Adipose tissue (tissue), 3 donors: ENCODE measurements around the gene UQCC2. TPM values are rescaled to one million over a fixed set of nuclear protein-coding genes. Genes with fewer than 3 reads are reported as not detected.

Source experiments
- H3K27ac ChIP-seq: one replicate; pipeline ENCODE4 v1.5.1; 2013; ENCODE audit warnings: low read depth, low read length
- WGBS, 3 donors: extraction: QIAGEN DNeasy Blood & Tissue Kit; methylation state at CpG; one replicate each; pipeline ENCODE4 v1.1.7; 2013; 5-methylcytosine and 5-hydroxymethylcytosine counted together
- polyA plus RNA-seq, 3 donors: library from polyadenylated mRNA; stranded (reverse); fragments of 200-250 nt; gene quantifications; one replicate each; pipeline ENCODE4 v1.2.3, GENCODE V29; 2013
- donor health status: healthy with polysubstance abuse.
- donor health status: Bipolar disorder and iron deficiency.
- donor health status: healthy.

UQCC2 gene
- polyA plus RNA-seq, 3 donors = 31.1 to 78.1 (median 52.3) TPM

DNA sequence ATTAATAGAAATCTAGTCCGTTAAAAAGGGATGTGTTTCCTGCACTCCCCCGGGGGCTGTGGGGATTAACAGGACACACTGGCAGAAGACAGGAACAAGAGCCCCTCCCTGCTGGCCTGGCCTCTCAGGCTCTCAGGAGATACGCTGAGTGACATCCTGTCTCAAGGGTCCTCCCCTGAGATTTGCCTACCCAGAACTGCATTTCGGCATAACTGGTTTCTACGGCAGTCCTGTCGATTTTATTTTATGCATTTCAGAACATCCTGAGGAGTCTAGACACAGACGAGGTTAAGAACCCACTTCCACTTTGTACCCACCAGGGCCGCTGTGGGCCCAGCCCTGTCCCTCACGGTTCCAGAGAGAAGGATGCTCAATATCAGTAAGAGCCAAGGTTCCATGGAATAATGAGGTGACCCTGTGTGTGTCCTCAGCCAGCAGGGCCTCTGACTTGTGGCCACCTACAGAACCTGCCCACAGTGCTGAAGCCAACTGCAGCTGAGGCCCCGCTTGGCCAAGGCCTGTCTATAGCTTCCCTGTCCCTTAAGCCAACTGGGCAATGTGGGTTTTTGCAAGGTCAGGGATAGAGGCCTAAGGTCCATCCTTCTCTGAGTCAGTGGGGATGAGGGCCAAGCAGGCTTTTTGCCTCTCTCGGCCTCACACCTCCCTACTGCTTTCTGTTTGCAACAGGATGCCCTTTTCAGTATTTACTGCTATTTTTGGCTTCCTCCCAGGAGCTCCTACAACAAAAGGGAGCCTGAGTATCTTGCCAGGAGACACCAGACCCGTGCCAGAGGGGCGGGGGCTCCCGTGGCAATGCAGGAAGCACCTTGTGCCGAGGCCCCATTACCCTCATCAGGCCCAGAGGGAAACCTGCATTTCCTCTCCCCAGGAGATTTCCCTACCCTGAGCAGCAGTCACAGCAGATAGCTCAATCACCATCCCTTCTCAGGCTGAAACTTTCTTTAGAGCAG is 14.7 kb downstream of the UQCC2 start:
- WGBS, 3 donors = 32 to 60% (median 36%) methylated on average over 15 of the region's 15 CpGs

DNA sequence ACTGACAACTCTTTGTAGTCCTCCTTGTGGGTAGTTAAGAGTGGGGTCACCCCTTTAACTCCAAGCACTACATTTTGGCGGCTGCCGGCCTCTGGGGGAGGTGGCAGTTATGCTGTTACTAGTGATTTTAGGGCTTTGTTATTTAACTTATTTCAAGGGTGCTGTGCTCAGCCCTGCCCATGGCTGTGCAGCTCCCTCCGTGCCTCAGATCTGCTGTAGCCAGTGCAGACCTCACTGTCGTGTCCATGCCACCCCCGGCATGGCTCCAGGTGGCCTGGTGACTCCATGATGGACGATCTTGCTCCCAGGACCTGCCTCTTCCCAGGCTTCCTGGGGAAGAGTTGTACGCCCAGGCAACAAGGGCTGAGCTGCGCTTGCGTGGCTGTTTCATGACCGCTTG is 15.4 kb downstream of the UQCC2 start:
- no peak overlapping the region for H3K27ac ChIP-seq
- WGBS, 3 donors = 77 to 89% (median 78%) methylated on average over 10 of the region's 10 CpGs

More for the DNA sequence above, 14.7 kb downstream of the UQCC2 start:
- no peak overlapping the region for H3K27ac ChIP-seq

DNA sequence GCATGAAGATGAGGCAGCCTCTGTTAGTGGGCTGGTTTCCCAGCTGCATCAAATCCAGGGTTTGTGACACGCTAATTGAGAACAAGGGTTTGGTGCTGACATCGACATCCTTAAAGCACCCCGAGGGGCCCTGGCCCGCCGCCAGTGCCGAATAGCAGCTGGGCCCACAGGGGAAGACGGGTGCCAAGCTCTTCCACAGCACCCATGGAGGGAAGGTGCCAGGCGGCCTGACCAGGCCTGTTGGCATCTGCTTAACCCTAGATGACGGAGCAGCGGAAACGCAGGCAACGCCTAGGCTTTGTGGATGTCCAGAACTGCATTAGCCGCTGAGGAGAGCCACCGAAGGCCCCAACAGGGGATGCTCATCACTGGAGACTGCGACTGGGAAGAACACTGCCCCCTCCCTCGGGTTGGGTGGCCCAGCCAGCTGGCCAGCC is 16.0 kb downstream of the UQCC2 start:
- no peak overlapping the region for H3K27ac ChIP-seq
- WGBS, 3 donors = 76 to 85% (median 77%) methylated on average over 14 to 16 of the region's 16 CpGs

DNA sequence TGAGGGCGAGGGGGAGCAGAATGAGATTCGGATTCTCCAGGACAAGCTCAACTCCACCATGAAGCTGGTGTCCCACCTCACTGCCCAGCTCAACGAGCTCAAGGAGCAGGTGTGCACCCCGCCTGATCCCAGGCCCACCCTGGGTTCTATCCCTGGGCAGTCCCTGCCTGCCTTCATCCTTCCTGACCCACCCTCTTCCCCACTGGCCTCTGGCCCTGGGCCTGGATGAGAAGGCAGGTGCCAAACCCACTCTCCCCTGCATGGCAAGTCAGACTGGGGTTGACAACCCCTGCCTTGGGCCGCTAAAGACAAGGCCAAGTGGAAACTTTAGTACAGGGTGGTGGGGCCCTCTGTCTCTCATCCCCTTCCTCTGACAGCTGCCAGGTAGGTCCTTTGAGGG is 16.5 kb downstream of the UQCC2 start:
- WGBS, 3 donors = 74 to 88% (median 83%) methylated on average over 5 of the region's 5 CpGs

DNA sequence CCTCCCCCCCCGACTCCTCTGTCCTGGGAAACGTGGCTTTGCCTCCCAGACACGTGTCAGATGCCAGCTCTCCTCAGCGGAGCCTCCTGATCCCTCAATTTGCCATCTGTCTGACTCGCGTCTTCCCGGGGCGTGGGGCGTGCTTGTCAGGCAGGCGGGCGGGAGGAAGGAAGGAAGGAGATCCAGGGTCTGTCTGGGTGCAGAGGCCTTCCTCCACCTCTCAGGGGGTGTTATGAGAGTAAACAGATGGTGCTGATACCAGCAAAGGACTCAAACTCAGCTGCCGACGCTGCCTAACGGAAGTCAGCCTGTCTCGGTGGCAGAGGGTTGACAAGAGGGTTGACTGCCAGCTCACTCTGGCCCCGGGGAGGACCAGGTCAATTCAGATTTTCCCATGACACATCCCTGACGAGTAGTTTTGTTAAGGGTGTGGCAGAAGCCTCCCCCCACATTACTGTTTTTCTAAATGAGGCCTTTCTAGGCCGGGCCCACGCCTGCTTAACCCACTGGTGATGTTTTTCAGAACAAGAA is 17.0 kb downstream of the UQCC2 start:
- WGBS, 3 donors = 46 to 60% (median 50%) methylated on average over 17 to 19 of the region's 19 CpGs
- H3K27ac ChIP-seq = no peak overlapping the region

More for the DNA sequence above, 16.5 kb downstream of the UQCC2 start:
- no peak overlapping the region for H3K27ac ChIP-seq

DNA sequence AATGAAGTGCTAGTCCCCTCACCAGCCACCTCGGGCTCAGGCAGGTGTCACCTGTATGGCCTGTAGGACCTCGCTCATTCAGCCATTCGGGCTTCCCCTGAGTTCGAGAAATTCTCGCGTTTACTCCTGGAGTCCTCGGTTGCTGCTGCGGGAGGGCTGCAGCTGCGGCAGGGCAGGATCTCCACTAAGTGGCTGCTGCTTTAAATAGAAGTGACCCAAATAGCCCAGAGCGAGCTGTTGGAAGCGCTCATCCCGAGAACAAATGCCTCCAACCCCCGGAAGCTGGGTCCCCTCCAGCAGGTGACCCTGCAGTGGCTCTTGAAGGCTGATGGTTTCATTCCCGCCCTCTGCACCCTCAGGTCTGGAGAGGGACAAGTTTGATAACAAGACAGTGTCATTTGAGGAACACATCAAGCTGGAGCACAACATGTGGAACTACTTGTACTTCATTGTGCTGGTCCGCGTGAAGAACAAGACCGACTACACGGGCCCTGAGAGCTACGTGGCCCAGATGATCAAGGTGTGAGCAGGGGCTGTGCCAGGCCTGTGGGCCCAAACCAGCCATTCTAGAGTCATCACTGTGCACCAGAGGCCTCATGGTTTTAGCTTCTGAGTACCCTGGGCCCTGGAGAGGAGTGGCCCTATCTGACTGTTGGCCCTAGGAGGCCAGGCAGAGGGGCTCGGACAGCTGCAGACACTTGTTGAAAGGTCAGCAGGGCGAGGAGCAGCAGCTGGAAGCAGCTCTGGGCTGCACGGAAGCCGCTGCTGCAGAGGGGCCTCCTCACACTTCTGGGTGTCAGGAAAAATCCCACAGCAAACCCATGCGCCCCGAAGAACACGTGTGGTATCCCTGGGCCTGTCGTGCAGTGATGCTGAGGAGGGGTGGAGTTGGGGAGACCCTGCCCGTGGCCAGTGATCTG is 18.1 kb downstream of the UQCC2 start:
- no peak overlapping the region for H3K27ac ChIP-seq
- 72 to 79% (median 77%) methylated on average over 28 of the region's 28 CpGs for WGBS, 3 donors

DNA sequence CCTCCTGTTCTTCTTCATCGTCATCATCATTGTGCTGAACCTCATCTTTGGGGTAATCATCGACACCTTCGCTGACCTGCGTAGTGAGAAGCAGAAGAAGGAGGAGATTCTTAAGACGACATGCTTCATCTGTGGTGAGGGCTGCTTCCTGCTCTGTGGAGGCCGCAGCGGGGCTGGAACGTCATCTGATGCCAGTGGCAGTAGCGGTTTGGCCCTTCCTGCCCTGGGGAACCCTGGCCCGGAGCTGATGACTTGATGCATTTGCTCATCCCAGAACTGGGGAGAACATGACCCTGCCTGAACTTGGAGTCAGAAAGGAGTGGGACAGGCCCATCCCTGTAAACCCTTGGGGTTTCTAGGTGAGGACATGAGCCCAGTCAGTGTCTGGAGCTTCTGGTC is 18.7 kb downstream of the UQCC2 start:
- no peak overlapping the region for H3K27ac ChIP-seq

DNA sequence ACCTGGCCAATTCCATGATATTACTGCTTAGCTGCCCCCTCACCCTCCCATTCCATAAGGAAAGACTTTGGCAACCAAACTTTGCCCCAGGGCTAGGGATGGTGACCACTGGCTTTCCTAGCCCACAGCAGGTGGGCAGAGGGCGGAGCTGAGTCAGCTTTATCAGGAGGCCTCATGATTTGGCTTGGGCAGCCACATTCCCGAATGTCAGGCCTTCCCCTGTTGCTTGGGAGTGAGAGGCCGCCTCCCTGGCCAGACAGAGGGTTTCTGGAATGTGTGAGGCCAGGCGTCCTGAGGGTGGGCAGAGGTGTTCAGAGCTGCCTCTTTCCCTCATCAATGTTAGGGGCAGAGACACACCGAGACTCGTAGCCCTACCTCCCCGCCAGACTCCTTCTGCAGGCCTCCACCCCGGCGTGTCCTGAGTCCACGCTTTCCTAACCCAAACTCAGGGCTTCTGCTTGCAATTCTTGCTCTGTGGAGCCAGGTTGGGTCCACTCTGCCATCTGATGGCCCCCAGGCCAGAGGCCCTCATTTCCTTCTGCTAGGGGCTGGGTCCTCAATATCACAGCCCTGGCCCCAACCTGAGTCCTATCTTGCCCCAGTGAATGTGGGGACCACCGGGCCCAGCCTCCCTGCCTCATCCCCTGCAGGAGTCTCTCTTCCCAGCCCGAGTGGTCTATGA is 19.3 kb downstream of the UQCC2 start:
- H3K27ac ChIP-seq = no peak overlapping the region
- WGBS, 3 donors = 69 to 80% (median 79%) methylated on average over 12 of the region's 12 CpGs

More for the DNA sequence above, 18.7 kb downstream of the UQCC2 start:
- WGBS, 3 donors = 51 to 79% (median 56%) methylated on average over 10 of the region's 10 CpGs

DNA sequence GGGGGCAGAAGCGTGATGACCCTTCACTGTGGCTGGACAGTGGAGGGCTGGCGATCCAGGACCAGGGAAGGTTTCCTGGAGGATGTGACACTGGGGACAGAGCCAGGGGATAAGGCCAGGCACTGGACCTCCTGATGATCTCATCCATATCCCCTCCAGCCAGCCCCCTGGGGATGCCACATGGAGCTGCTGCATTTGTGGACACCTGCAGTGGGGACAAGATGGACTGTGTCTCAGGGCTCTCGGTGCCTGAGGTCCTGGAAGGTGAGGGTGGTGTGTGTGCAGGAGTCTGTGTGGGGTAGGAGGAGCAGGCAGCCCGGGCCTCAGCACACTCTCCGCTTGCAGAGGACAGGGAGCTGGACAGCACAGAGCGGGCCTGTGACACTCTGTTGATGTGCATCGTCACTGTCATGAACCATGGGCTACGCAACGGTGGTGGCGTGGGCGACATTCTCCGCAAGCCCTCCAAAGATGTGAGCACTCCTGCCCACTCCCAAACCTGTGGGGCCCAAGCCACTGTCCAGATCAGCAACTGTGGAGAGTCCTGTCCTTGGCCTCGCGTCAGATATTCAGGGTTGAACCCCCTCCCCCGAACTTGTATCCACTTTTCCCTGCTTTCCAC is 19.9 kb downstream of the UQCC2 start:
- 88 to 93% (median 92%) methylated on average over 14 to 15 of the region's 15 CpGs for WGBS, 3 donors
- no peak overlapping the region for H3K27ac ChIP-seq

DNA sequence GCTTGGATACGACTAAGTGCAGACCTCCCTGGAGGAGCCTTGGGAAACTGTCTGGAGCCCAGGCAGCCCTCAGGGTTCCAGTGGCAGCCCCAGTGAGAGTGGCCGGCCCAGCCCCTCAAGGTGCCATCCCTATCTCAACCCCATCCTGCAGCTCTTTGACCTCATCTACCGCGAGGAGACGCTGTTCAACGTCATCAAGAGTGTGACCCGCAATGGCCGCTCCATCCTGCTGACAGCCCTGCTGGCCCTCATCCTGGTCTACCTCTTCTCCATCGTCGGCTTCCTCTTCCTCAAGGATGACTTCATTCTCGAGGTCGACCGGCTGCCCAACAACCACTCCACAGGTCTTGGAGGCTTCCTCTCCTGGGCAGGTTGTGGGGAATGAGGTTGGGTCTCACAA is 20.7 kb downstream of the UQCC2 start:
- 78 to 88% (median 79%) methylated on average over 13 of the region's 13 CpGs for WGBS, 3 donors
- H3K27ac ChIP-seq = no peak overlapping the region

DNA sequence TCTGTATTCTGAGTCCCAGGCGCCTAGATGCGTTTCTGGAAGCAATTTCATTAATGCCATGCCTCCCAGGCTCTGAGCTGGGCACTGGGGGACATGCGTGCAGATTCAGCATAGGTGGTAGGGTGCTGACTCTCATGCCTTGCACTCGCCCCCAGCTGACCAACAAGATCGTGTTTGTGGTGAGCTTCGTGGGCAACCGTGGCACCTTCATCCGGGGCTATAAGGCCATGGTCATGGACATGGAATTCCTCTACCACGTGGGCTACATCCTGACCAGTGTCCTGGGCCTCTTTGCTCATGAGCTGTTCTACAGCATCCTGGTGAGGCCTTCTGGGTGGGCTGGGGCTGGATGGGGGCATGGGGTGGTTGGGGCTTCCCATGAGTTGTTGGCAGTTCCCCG is 21.6 kb downstream of the UQCC2 start:
- 89 to 94% (median 91%) methylated on average over 10 of the region's 10 CpGs for WGBS, 3 donors

DNA sequence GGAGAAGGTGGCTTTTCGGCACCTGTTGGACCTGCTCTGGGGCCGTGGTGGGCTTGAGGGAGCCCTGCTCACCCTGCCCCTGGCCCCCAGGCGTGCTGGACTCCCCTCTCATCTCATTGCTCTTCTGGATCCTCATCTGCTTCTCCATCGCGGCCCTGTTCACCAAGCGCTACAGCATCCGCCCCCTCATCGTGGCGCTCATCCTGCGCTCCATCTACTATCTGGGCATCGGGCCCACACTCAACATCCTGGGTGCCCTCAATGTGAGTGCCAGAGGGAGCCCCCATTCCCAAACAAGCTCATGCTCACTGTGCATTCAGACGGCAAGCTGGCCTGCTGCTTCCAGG is 22.4 kb downstream of the UQCC2 start:
- WGBS, 3 donors = 78 to 93% (median 86%) methylated on average over 12 of the region's 12 CpGs
- no peak overlapping the region for H3K27ac ChIP-seq

More for the DNA sequence above, 21.6 kb downstream of the UQCC2 start:
- H3K27ac ChIP-seq = no peak overlapping the region

DNA sequence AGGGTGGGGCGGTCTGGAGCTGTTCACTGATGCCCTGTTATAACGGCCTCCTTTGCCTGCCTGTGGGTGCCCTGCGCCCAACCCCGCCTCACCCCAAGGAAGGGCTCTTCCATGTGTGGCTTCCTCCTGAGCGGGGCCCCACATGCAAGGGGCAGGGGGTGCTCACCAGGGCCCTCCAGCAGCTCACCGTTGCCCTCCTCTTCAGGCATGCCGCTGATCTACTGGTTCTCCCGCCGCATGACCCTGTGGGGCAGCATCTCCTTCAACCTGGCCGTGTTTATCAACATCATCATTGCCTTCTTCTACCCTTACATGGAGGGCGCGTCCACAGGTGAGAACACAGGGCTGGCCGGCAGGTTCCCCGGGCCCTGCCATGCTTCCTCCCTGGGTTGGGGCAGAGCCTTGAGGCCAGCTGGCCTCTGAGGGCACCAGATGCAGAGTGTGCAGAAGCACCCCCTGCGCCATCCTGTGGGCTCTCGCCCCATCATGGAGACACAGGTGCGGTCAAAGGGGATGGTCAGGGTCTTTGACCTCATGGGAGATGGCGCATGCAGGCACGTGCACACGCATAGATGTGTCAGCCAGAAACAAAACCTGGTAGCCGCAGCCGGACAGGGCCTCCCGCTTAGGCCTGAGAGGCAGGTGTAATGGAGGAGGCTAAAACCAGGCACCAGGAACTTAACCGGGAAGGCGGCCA is 22.9 kb downstream of the UQCC2 start:
- WGBS, 3 donors = 90 to 92% (median 92%) methylated on average over 23 to 25 of the region's 25 CpGs
- no peak overlapping the region for H3K27ac ChIP-seq

DNA sequence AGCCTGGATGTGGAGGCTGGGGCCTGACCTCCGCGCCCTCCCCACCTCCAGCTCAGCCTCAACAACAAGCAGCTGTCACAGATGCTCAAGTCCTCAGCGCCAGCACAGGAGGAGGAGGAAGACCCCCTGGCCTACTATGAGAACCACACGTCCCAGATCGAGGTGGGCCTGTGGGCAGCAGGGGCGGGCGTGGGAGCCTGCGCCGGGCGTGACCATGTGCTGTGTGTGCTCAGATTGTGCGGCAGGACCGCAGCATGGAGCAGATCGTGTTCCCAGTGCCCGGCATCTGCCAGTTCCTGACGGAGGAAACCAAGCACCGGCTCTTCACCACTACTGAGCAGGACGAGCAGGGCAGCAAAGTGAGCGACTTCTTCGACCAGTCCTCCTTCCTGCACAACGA is 23.5 kb downstream of the UQCC2 start:
- no peak overlapping the region for H3K27ac ChIP-seq
- 91 to 94% (median 92%) methylated on average over 19 to 20 of the region's 20 CpGs for WGBS, 3 donors

DNA sequence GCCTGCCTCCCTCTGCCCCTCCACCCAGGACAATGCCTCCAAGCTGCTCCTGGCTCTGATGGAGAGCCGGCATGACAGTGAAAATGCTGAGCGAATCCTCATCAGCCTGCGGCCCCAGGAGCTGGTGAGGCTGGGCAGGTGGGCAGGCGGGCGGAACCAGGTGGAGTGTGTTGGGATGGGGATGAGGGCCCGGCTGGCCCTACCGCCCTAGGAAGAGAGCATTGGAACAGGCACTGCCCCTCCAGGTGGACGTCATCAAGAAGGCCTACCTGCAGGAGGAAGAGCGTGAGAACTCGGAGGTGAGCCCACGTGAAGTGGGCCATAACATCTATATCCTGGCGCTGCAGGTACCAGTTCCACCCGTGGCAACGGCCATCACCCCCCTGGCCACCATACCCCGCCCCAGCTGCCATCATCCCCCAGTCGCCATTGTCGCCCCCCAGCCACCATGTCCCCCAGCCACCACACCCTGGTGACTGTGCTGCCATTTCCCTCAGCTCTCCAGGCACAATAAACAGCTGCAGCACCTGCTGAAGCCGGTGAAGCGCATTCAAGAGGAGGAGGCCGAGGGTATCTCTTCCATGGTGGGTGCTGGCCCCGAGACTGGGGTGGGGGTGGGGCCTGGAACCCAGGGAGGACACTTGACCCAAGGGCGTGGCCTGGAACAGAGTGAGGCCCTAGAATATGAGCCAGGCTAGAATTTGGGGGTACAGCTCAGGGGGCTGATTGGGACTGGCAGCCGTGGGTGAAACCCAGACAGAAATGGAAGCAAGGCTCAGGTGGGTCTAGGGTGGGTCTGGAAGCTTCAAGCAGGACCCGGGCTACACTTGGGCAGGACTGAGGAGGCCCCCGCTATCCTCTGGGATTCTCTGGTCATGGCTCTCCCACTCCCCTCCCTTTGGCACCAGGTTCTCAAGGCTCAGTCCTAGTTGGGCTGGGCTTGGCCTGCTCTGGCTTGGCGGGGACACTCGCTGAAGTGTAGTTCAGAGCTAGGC is 24.2 kb downstream of the UQCC2 start:
- 89 to 91% (median 90%) methylated on average over 27 of the region's 27 CpGs for WGBS, 3 donors
- no peak overlapping the region for H3K27ac ChIP-seq

DNA sequence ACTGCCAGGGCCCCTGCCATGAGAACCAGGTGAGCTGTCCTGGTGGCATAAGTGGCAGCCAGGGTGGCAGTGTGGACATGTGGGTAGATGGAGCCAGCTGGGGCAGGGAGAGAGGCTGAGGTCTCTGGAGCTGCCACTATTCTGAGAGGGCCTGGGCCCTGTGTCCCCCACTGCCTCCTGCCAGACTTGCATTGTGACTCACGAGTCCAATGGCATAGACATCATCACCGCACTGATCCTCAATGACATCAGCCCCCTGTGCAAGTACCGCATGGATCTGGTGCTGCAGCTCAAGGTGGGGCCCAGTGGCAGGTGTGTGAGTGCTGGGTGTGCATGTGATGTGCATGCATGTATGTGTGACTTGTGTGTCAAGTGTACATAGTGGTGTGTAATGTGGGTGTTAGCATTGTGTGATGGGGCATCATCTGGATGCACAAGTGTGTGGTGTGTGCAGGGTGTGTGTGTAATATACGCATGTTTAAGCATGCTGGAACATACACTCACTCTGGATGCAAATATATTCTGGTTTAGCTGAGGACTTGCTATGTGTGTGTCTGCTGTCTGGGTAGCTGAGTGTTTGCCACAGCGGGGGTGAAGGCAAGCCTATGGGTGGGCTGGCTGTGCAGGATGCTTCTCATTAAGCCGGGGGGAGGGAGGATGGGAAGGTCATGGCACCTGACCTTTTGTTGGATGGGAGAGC is 25.1 kb downstream of the UQCC2 start:
- 73 to 94% (median 92%) methylated on average over 6 of the region's 6 CpGs for WGBS, 3 donors
- H3K27ac ChIP-seq = no peak overlapping the region
